ENCODE measurements around the gene HOXB9.

HOXB9 gene

DNA sequence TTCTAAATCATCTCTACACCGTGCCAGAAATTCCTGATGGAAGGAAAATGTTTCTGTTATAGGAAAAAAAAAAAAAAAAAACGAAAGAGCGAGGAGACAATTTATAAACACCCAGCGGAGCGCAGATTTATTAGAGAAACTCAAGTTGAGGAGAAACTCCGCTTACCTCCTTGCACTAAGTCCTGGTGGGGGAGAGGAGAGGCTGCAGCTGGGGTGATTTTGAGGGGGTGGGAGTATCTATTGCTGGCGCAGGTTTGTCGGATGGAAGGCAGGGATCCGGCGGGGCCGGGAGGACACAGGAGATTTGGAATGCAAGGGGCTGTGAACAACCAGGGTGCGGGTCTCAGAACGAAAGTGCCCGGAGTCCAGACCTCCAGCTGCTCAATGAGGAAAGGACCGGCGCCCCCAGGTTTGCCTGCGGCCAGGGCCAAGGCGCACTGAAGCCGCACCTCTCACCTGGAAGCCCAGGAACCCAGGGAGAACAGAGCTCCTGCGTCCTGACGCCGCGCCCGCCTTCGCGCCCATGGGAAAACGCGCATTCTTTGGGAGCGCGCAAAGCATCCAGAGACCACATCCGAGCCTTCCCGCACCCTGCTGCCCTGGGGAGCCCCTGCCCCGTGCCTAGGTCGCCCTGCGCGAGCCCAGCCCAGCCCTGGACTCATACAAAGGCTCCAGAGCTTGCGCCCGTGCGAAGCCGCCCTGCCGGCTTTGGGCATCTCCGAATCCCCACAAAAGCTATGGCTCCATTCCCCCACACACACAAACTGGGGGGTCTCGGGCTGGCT, 8.5 kb downstream of the HOXB9 start:
- DNase-seq (ENCODE audit: low spot score) (peak; percentile 50), ATAC-seq (ENCODE audit: low read depth) (no peak)
- no peaks in the 10 kb centered on the region for H3K36me3 ChIP-seq (ENCODE audit: low read depth)
- TF ChIP-seq, protein P1, sequence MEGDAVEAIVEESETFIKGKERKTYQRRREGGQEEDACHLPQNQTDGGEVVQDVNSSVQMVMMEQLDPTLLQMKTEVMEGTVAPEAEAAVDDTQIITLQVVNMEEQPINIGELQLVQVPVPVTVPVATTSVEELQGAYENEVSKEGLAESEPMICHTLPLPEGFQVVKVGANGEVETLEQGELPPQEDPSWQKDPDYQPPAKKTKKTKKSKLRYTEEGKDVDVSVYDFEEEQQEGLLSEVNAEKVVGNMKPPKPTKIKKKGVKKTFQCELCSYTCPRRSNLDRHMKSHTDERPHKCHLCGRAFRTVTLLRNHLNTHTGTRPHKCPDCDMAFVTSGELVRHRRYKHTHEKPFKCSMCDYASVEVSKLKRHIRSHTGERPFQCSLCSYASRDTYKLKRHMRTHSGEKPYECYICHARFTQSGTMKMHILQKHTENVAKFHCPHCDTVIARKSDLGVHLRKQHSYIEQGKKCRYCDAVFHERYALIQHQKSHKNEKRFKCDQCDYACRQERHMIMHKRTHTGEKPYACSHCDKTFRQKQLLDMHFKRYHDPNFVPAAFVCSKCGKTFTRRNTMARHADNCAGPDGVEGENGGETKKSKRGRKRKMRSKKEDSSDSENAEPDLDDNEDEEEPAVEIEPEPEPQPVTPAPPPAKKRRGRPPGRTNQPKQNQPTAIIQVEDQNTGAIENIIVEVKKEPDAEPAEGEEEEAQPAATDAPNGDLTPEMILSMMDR (IDR thresholded peaks at IDR 0.05; ENCODE audit: poor library complexity, severe bottlenecking) = no peak
- H3K4me3 ChIP-seq (ENCODE audit: severe bottlenecking) = no peak overlapping the region
- H3K27ac ChIP-seq (ENCODE audit: poor library complexity, severe bottlenecking) = no peak overlapping the region
- H3K4me1 ChIP-seq (ENCODE audit: insufficient read depth, poor library complexity, severe bottlenecking) = peaks cover 4% of the 10 kb centered on the region
- no peaks in the 10 kb centered on the region for H3K9me3 ChIP-seq (ENCODE audit: severe bottlenecking)
- peaks cover 76% of the 10 kb centered on the region for H3K27me3 ChIP-seq (ENCODE audit: insufficient read depth, poor library complexity, severe bottlenecking)

DNA sequence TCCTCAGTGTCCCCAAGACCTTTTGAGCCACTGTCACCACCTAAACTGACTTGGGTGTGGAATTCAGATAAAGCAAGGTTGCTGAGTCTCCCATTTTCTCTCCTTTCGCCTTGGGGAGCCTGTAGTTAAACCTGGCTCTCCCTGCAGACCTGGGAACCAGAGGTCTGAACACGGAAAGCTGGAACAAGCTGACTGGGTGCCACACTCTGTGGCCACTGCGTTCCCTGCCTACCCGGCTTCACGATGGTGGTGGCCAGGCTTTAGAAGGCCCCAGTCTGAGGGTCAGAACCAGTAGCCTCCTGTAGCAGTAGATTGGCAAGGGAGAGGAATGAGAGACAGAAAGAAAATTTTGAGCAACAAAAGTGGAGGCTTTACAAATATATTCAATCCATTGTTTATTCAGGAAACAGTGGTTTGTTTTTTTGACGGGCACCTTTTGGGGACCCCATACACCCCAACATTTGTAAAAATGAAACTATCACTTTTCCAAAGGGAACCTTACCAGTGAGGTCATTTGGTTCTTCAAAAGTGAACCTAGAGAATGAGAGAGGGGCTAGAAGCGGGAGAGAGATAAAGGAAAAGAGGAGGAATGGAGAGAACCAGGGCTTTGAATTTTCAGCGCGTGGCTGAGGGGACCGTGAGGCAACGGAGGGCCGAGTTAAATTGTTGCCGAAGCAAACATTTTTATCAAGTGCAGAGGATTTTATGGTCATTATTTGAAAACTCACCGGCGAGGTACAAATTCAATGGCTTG, 9.3 kb downstream of the HOXB9 start:
- TF ChIP-seq, protein P1 (IDR thresholded peaks at IDR 0.05; ENCODE audit: poor library complexity, severe bottlenecking) = no peak
- H3K36me3 ChIP-seq (ENCODE audit: low read depth) = no peaks in the 10 kb centered on the region
- H3K27ac ChIP-seq (ENCODE audit: poor library complexity, severe bottlenecking) = no peak overlapping the region
- no peak overlapping the region for H3K4me3 ChIP-seq (ENCODE audit: severe bottlenecking)
- peaks cover 69% of the 10 kb centered on the region for H3K27me3 ChIP-seq (ENCODE audit: insufficient read depth, poor library complexity, severe bottlenecking)
- no peak for ATAC-seq (ENCODE audit: low read depth)
- peak; percentile 17 for DNase-seq (ENCODE audit: low spot score)
- no peaks in the 10 kb centered on the region for H3K9me3 ChIP-seq (ENCODE audit: severe bottlenecking)
- H3K4me1 ChIP-seq (ENCODE audit: insufficient read depth, poor library complexity, severe bottlenecking) = peaks cover 4% of the 10 kb centered on the region

DNA sequence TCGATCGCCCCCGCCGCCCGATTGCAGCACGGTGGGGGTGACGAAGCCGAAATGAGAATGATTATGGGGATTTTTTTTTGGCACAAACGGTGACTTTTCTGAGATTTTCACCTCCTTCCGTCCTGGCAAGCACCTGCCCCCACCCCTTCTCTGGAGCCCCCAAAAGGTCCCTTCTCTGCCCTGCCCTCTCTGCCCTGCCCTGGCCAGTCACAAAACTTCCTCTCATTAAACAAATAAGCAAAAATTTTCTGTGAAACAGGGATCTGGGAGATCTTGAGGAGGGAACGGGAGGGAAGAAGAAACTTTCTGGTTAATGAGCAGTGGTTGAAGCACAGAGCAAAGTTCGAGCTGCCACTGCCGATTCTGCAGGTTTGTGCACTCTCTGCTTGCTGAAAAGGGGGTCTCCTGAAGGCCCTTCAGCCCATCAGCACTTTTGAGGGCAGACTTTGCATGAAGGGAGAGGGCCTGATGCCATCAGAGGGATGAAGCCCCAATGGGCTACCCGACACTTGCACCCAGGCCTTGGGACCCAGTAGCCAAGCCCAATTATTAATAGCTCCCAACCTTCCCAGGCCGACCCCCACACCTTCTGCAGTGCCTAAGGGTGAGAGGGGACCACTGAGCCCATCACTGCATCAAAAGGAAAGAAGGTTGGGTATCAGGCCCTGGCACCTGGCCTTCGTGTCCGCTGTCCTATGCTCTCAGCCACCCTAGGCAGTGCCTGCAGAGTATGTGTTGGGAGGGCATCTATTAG, 10.0 kb downstream of the HOXB9 start:
- Histone ChIP-seq H3K27me3 (ENCODE audit: insufficient read depth, poor library complexity, severe bottlenecking) (peaks cover 69% of the 10 kb centered on the region), H3K27ac (ENCODE audit: poor library complexity, severe bottlenecking) (no peak overlapping the region), H3K36me3 (ENCODE audit: low read depth) (no peaks in the 10 kb centered on the region), H3K4me1 (ENCODE audit: insufficient read depth, poor library complexity, severe bottlenecking) (peaks cover 4% of the 10 kb centered on the region), H3K9me3 (ENCODE audit: severe bottlenecking) (no peaks in the 10 kb centered on the region), H3K4me3 (ENCODE audit: severe bottlenecking) (no peak overlapping the region)
- TF ChIP-seq, protein P1 (IDR thresholded peaks at IDR 0.05; ENCODE audit: poor library complexity, severe bottlenecking) = no peak
- no peak for ATAC-seq (ENCODE audit: low read depth)
- peak; percentile 25 for DNase-seq (ENCODE audit: low spot score)

DNA sequence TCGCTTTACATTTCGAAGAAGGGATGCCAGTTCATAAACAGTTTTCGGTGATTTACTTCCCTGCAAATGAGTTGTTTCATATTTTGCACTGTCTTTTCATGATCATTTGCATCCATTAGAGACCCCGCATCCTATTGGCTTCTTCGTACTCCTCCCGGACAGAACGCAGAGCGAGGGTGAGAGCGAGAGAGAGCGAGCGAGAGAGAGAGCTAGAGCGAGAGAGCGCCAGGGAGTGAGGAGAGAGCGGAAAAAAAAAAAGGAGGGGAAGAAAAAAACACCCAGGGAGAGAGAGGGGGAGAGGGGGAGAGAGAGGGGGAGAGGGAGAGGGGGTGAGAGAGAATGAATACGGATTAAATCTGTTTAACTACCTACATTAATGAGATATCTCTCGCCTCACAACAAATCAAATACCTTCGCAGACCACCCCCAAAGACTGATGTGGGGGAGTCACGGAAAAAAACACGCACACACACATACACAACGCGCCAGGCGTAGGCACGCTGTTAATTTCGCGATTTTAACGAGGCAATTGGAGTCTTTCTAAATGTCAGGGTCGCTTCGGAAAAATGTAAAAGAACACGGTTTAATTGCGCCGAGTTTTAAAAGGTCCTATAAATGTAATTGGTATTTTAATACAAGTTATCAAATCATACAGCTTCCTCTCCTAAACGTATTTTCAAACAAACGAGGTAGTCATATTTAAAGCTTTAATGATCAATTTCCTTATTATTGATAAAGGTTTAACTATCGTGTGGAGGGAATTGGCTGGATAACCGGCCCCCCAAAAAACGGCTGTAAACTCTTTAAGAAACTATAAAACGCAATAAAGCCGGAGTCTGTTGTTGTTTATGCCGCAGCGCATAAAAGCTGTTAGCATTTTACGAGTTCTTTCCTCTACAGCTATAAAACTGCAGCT, 10.9 kb downstream of the HOXB9 start, which contains the start of gene HOXB8:
TSS of gene HOXB8 (minus strand) at position 246 of the 916 bp plus-strand sequence. CDS start 588 bp downstream, outside the sequence.
- Histone ChIP-seq H3K27ac (ENCODE audit: poor library complexity, severe bottlenecking) (no peak within 1 kb of the TSS), H3K27me3 (ENCODE audit: insufficient read depth, poor library complexity, severe bottlenecking) (peaks cover 68% of the 10 kb centered on the region), H3K36me3 (ENCODE audit: low read depth) (no peaks in the 10 kb centered on the region), H3K4me3 (ENCODE audit: severe bottlenecking) (no peak within 1 kb of the TSS), H3K4me1 (ENCODE audit: insufficient read depth, poor library complexity, severe bottlenecking) (peaks cover 4% of the 10 kb centered on the region), H3K9me3 (ENCODE audit: severe bottlenecking) (no peaks in the 10 kb centered on the region)
- DNase-seq (ENCODE audit: low spot score) (no peak), ATAC-seq (ENCODE audit: low read depth) (no peak)
- TF ChIP-seq, protein P1 (IDR thresholded peaks at IDR 0.05; ENCODE audit: poor library complexity, severe bottlenecking) = no peak

Data from RWPE2 (cell line).